Measurements from ENCODE around the gene LRP1B.

Gene LRP1B

DNA sequence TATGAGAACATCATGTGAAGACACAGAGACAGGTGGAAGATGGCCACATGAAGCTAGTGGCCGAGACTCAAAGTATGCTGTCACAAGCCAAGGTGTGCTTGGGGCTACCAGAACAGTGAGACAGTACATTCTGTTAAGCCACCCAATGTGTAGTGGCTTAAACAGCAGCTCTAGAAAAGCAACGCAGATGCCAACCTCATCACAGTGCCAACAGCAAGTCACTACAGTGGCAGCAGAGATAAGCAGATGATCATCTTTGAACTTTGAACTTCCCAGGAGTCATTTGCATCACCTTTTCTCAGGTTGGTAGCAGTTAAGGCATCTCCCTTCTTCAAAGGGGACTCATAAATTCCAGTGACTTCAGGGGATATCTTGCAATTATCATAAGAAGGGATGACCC lies 394.4 kb downstream of the LRP1B start:
- DNase-seq = no peak

DNA sequence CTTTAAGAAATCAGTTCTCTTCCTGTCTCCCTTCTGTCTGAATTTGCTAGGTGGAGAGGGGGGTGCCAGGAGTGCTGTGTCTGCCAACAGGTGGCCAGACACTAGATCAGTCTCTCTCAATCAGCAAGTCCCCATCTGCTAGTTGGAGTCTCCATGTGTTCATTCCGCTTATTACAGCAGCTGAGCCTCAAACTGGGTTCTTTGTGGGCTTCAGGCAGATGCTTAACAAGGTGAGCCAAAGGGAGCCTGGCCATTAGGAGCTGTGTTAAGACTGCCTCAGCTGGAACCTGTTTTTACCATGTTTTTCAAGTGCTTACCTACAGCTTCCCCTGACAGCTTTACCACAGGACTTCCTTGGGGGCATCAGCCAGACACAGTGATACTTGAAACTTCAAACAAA lies 401.9 kb downstream of the LRP1B start:
- no peak for DNase-seq

DNA sequence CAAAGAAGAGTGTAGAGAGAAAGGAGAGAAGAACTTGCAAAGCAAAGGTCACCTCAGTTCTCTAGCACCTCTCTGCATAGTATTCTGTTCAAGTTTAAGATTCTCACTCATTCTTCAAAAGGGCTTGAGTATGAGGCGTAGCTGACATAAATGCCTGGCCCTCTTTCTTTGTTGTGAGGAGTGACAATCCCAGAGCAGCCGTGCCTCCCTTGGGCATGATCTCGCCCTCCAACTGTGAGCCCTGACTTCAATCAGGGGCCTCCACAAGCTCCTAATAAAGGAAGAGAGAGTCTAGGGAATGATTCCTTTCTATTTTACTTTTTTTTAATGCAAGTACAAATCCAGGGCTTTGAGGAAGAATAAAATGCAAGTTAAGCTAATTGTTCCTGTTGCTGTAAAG lies 402.7 kb downstream of the LRP1B start:
- DNase-seq = no peak

DNA sequence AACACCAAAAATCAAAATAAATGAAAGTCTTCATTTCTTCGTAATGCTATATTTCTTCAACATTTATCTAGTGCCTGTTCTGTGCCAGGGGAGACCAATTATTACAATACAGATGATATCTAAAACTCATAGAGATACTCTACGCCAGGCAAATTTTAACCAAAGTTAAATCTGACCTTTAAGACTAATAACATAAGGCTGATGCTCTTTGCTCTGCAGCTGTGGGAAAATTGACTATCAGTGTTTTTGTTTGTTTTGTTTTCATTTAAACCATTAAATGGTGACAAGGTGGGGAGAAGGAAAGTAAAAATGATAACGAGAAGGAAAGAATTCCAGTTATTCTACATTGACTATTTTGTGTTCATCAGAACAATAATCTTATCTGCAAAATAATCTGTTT lies 406.4 kb downstream of the LRP1B start:
- DNase-seq = no peak

DNA sequence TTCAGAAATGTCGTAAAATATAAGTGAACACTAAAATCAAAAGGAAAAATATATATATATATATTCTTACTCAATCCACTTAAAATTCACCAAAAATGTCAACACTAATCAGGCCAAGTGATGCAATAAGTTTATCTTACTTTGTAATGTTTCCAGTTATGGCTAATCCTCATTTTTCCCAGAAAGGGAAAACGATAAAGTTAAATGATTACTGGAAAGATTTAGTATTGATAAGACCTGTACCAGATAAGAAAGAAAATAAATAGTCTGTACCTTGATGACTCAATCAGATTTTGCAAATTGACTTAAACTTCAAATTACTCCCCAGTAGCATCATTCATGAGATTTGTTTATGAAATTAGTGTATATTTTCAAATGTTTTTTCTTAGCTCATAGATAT lies 407.0 kb downstream of the LRP1B start:
- DNase-seq = no peak

DNA sequence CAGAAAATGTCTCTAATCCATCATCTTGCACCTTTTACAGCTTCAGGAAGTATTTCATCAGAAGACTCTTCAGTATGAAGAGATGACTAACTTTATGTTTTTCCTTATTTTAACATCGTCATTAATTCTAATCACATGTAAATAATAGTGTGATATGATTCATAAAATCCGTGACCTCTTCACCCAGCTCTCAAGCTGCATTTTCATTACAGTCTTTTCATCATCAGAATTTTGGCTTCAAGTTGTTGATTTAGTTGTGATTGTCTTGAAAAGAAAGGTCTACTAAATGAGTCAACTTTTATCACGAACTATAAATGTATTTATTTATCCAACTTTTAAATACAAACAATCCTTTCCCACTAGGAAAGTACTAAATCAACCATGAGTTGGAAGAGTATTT lies 410.3 kb downstream of the LRP1B start:
- no peak for DNase-seq

DNA sequence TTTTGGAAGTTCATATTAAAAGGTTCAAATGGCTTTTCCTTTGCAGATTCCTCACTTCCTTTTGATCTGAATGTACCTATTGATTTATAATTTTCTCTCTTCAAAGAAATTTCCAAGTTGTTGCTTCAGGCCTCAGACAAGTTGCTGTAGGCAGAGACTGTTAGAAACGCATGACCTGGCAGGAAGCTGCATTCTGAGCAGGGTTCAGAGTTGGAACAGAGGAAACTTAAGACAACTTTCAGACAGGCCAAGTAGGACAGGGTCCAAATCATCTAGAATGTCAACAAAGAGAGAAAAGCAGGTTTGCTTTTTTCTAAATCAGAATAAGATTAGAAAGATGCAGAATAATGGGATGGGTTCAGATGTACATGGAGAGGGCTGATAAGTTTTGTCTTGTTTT lies 416.3 kb downstream of the LRP1B start:
- DNase-seq = no peak

DNA sequence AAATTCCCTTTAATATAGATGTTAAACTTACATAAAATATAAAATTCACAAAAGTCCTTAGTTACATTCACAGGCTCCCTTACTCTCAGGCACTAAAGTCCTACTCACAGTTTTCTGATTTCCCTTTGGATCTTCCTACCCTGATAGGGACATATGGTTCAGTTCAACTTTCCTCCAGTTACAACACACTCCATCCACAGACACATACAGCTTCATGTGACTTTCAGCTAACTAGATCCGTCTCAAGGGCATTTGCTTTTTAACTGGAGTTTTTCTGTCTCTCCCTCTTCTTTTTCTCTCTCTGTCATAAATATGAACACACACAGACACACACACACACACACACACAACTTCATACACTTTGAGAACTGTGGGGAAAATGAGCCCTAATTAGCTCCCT lies 419.2 kb downstream of the LRP1B start:
- DNase-seq = no peak

DNA sequence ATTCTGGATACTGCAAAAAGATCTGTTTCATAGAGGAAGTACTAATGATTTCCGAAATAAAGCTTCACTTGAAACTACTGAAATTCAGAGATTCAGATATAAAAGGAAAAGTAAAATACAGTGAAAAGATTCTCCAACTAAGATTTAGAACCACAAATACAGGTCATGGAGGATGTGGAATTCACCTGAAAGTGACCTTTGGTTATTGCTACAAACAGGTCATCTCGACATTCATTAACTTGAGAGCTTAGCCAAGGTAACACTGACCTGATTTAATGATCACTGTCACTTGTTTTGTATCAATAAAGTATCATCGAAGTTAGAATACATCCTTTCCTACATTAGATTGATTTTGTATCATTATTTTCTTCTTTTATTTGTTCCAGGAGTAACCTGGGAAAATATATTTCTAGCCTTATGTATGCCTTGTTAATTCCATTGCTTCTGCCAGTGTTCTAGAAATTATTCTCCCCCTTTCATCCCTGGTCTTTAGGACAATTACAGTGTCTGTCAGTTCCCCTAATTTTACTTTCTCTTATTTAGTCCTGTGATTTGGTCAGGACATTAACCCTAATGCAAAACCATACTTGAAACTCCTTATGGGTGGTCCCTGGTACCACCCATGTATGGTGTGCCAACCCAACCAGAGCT lies 420.1 kb downstream of the LRP1B start:
- DNase-seq = no peak

DNA sequence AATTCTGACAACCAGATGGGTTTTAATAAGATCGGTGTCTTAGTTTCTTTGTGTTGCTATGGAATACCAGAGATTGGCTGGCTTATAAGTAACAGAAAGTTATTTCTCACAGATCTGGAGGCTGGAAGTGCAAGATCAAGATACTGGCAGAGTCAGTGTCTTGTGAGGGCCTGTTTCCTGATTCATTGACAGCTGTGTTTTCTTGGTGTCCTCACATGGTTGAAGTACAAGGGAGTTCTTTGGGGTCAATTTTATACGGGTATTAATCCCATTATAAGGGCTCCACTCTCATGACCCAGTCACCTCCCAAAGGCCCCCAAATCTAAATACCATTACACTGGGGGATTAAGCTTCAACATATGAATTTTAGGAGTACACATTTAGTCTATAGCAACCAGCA lies 421.1 kb downstream of the LRP1B start:
- DNase-seq = no peak

DNA sequence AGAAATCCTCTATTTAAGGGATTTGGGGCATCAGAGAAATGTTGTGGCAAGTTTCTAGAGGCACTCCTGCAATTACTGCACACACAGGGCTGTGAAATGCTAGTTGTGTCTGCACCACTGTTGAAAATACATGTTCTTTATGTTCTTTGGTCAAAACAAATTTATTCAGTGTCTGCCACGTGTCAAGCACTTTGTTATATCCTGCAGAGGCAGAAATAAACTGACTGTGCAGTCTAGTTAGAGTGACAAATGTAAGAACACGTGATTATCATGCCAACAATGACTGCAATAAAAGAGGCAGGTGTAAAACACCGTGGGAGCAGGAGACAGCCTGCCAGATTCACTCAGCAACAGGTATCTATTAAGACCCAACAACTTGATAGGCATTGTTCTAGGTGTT lies 423.3 kb downstream of the LRP1B start:
- DNase-seq = no peak

DNA sequence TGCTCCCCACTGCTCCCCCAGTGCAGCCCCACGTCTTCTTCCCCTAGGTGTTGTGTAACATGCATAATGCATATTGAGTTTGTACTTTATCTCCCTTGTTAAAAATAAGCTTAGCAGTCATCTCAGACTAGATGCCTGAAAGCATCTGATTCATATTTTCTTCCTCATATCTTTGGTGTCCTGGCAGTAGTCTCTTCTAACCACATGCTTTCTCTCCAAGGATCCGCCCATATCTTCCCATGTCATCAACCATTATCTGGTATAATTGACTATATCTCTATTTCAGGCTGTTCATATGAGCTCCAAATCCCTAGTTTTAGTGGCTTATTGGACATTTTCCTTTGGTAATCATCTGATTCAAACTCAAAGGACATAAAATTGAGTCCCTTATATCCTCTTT lies 426.3 kb downstream of the LRP1B start:
- DNase-seq = no peak

DNA sequence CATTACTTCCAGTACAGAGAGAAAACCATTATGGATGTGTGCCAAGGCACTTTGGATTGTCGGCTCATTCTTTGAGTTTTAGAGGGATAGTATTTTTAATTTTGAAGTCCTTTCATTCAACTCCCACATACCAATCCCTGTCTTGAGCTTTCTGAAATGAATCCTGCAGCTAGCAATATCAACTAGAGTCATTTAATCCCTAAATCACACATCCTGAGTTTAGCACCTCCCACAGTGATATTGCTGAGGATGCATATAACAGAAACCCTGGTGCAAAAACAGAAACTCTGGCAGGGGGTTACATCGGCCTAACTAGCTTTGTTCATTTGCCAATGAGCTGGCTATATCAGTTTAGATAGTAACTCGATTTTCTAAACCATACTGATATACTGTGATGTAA lies 427.3 kb downstream of the LRP1B start:
- DNase-seq = no peak

DNA sequence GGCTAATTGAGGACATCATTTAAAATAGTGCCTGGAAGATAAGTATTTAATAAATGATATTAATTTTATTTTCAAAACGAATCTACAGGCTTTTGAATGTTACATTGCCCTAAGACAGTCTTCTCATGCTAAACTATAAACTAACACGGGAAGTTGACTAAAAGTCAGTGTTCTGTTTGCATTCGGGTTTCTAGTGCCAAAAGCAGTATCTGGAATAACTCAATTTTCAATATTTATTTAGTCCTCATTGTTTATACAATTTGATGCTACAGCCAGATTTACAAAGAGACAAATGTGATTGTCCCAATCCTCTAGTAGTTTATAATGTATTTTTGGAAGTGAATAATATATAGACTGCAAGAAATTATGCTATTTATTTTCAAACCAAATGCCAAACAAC lies 429.2 kb downstream of the LRP1B start:
- no peak for DNase-seq

DNA sequence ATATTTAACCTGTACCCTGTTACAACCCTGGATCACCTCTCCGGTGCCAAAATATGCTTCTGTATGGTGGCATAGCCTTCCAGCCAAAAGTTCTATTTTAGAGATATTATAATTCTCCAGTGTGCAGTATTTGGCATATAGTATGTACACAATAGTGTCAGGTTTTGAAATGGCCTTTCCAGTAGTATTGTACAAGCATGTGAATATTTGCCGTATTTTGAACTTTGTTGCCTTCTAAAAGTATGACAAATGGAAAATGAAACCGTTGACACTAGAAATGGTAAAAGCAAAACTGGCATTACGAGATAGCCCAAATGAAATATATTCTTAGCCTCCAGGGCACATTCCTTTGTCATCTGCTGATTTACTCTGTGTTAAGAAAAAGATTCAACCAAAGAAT lies 431.2 kb downstream of the LRP1B start:
- DNase-seq = no peak

DNA sequence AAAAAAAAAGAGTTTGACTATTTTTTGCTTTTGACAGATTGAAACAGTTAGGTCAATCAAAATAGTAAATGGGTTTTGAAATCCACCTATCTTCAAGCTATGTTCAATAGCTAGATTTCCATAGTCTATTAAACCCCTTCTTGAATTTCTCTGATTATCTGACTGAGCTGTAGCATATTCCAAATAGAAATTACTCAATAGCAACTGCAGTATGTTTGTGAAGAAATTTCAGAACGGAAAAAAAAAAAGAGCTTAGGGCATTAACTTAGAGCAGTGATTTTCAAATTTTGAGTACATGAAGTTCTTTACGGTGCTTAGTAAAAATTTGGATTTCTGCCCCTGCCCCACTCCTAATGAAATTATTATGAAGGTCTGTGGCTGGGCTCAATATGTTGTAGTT lies 432.3 kb downstream of the LRP1B start:
- DNase-seq = no peak

DNA sequence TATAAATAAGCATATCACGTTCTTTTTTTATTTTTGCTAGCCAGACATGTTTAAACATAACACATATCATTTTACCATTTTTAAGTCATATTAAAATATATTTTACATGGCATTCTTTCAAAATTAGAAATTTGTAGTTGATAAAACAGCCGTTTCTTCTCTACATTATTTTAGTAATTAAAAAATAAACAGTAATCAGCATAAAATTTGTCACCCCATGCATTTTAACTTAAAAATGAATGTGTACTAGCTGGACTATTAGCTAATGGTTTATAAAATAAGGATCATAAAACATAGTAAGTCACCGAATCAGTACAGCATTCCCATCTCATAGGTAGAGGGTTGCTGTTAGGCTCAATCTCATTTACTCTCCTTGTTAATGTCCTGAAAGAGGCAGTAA lies 433.8 kb downstream of the LRP1B start:
- no peak for DNase-seq

DNA sequence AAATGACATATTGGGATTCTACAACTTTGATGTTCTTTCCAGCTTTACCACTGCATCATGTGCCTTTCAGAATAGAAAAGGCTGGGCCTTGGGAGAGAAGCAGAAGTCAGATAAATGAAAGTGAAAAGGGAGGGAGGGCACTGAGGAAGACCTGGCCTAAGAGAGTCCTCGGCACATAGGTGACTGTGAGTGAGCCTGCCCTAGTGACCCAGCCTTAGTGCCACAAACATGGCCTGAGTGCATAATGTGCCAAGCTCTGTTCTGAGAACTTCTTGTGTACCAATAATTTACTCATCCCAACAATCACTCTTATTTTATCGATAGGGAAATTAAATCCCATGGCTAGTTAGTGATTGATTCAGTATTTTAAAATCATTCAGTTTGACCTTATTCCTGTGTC lies 436.6 kb downstream of the LRP1B start:
- no peak for DNase-seq

DNA sequence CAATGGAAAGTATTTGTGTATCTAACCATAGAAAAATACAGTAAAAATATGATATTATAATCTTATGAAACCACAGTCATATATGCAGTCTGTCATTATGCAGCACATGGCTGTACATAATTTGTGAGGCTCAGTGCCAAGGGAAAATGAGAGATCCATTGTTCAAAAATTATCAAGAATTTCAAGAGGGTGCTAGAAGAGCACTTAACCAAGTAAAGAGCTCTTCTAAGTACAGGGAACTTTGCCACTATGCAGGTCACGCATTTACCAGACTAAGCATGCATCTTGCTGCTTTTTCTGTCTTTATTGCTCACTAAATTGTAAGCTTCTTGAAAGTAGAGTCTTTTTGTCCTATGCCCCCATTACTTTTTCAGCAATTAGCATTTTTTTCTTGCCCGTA lies 438.0 kb downstream of the LRP1B start:
- DNase-seq = no peak

DNA sequence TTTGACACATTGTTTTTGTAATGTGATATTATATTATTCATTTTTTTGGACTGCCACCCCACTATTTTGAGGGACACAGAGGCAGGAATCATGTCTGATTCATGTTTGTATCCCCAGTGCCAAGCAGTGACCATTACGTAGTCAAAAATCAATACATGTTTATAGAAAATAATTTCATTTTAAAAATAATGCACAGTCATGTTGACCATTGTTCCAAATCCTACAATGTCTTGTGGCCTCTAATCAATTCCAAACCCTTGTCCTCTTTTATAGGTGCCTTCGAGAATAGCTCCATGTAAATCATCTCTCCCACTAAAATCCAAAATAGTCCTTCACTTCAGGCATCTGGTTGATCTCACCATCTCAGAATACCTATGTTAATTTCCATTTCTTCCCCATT lies 454.7 kb downstream of the LRP1B start:
- no peak for DNase-seq

DNA sequence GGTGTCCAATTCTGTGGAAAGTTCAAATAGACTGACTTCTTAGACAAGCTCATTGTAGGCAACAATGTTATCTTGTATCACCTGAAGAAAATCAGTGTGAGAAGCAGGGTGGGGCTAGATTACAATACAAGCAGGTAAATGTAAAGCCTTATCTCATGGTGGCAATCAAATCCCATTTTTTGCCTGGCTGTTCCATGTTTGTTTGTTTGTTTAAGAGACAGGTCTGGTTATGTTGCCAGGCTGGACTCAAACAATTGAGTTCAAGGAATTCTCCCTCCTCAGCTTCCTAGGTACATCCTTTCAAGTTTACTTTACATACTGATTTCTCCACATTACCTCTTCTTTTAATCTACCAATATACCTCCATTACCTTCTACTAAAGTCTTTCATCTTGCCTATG lies 464.6 kb downstream of the LRP1B start:
- no peak for DNase-seq

DNA sequence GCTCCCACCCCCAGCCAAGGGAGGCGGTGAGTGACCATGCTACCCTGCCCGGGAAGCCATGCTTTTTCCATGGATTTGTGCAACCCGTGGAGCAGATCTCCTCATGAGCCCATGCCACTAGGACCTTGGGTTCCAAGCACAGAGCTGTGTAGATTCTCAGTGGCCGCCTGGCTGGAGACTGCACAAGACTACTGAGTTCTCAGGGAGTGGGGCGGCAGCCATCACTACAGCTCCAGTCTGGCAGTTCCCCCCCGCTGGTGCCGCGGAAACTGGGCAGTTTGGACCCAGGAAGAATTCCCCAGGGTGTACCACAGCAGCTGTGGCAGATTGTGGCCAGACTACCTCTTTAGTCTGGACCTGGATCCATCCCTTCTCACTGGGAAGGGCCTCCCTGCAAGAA lies 470.6 kb downstream of the LRP1B start:
- DNase-seq = no peak

DNA sequence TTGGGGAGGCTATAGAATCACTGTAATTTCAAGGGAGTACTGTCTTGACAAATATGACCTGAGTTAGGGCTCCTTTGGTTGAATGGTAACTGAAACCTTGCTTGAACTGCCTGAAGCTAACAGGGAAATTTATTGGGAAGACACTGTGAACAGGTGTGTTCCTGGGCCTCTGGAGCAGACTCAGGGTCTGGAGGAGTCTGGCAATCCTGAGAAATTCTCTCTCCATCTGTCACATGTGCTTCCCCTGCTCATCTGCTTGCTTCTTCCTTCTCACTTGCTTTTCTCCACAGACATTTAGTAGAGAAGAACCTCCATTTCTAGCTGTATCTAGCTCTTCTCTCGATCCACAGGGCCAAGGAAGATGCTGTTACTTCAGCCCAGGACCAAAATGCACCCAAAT lies 476.5 kb downstream of the LRP1B start:
- no peak for DNase-seq

DNA sequence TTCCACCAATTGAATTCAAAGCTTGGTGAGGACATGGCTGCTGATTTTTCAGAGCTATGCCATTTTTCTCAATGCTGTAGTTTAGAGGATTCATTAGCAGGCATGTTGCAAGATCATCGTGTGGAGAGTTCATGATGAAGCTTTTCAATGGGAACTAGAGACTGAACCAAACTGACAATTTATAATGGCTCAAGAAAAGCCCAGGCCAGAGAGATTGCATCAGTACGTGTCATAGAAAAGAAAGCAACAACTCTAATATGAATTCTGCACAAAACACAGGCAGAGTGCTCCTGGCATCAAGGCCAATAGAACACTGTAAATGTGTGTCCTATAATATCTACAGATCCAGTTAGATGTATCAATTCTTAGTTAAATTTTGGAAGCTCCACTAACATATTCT lies 477.6 kb downstream of the LRP1B start:
- no peak for DNase-seq

DNA sequence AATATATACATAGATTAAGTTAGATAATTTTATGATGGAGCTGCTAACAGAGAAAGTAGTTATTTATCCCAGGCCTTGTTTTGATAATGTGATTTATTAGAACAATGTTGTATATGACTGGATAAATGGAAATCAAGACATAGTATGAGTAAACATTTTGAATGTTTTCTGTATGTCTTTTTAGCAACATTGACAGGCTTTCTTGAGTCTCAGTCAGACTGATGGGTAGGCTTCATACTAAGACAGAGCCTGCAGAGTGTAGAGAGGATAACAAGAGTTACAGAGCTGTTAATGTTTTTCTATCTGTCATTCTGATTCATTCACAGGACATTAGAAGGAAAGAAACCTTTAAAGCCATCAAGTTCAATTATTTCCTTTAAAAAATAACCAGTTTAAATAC lies 478.5 kb downstream of the LRP1B start:
- DNase-seq = no peak

DNA sequence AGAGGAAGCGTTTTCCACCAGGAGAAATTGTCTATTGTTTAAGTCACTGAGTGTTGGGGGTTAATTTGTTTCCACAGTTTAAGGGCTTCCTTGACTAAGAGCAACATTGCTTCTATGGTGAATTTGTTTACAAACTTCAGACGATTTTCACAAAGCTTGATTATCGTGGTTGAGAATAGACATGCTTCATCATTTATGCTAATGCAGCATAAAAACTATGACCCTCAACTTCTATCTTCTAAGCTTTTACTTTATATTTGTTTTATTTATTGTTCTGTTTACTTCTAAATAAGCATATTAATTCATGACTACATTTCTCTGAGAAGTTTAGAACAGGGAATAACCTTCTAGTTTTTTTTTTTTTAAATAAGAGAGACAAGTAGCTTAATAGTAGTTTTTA lies 483.5 kb downstream of the LRP1B start:
- DNase-seq = no peak
